HEK293T (cell line): ENCODE data around the gene PTGDR2.

ENCODE experiments used
- ARNT ChIP-seq: fragments of 450-650 bp; IDR thresholded peaks from 2 replicates; pipeline ENCODE4 v1.6.1; 2017; ENCODE audit warnings: mild to moderate bottlenecking
- BHLHE40 ChIP-seq: fragments of 450-650 bp; IDR thresholded peaks from 2 replicates; pipeline ENCODE4 v1.6.1; 2016; ENCODE audit warnings: mild to moderate bottlenecking, moderate library complexity, borderline replicate concordance
- CTBP1 ChIP-seq: fragments of 450-650 bp; IDR thresholded peaks from 2 replicates; pipeline ENCODE4 v1.6.1; 2016; ENCODE audit warnings: borderline replicate concordance
- FOXA1 ChIP-seq: fragments of 450-650 bp; IDR thresholded peaks from 2 replicates; pipeline ENCODE4 v1.6.1; 2016; ENCODE audit warnings: mild to moderate bottlenecking
- FOXK2 ChIP-seq: fragments of 450-650 bp; IDR thresholded peaks from 2 replicates; pipeline ENCODE4 v1.6.1; 2016; ENCODE audit warnings: mild to moderate bottlenecking
- FOXM1 ChIP-seq: fragments of 450-650 bp; IDR thresholded peaks from 2 replicates; pipeline ENCODE4 v1.6.1; 2017; ENCODE audit warnings: mild to moderate bottlenecking, borderline replicate concordance
- SUZ12 ChIP-seq: fragments of 450-650 bp; IDR thresholded peaks from 2 replicates; pipeline ENCODE4 v1.6.1; 2016; ENCODE audit warnings: mild to moderate bottlenecking
- TARDBP ChIP-seq: fragments of 450-650 bp; IDR thresholded peaks from 2 replicates; pipeline ENCODE4 v1.6.1; 2016
- ZNF384 ChIP-seq: fragments of 450-650 bp; IDR thresholded peaks from 2 replicates; pipeline ENCODE4 v1.6.1; 2016
- TF ChIP-seq, protein P1 (sequence below): fragments of 450-650 bp; IDR thresholded peaks from 2 replicates; pipeline ENCODE4 v1.6.1; 2016

DNA sequence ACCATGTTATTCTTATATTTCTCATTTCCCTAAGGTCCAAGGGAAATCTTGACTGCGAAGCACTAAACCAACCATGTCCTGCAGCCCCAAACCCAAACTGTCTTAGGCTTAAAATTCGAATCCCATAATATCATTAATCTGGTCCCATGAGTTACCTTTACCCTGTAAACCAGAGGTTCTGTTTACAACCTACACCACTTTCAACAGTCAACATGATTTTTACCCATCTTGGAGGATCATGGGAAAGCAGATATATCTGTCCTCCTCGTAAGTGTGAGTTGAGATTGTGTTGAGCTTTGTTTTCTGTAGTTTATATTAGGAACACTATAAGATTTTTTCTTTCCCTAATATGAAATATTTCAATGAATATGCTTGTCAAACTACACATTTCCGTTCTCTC lies 44.2 kb upstream of the PTGDR2 start:
- no peak for TF ChIP-seq BHLHE40
- TF ChIP-seq FOXK2: no peak
- TF ChIP-seq FOXA1: no peak
- no peak for TF ChIP-seq CTBP1
- TF ChIP-seq TARDBP: no peak
- TF ChIP-seq, protein P1, sequence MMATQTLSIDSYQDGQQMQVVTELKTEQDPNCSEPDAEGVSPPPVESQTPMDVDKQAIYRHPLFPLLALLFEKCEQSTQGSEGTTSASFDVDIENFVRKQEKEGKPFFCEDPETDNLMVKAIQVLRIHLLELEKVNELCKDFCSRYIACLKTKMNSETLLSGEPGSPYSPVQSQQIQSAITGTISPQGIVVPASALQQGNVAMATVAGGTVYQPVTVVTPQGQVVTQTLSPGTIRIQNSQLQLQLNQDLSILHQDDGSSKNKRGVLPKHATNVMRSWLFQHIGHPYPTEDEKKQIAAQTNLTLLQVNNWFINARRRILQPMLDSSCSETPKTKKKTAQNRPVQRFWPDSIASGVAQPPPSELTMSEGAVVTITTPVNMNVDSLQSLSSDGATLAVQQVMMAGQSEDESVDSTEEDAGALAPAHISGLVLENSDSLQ: no peak
- no peak for TF ChIP-seq SUZ12
- no peak for TF ChIP-seq ZNF384
- TF ChIP-seq FOXM1: no peak
- no peak for TF ChIP-seq ARNT
